Peyer's patch (tissue), 4 donors: ENCODE data around the gene ASL.
"Not testable (repeated sequence)": the region's sequence is repeated elsewhere in the genome, so short reads cannot be mapped to it uniquely, and the experiment has no call there.

Experiments
- POLR2A ChIP-seq, 2 donors: fragments of 450-650 bp; IDR thresholded peaks; one replicate each; pipeline ENCODE4 v1.5.1; 2017; ENCODE audit warnings: antibody characterized with exemption in 2 of 2, mild to moderate bottlenecking in 2 of 2, moderate library complexity in 2 of 2
- TF ChIP-seq, protein P1 (sequence below), 6 experiments: fragments of 450-650 bp in 4 of 6; fragments of 200-600 bp in 2 of 6; sonication (generic) in 1 of 6; IDR thresholded peaks; one replicate each; pipeline ENCODE4 v1.5.1; 2017 to 2019; ENCODE audit warnings: antibody characterized with exemption in 6 of 6, mild to moderate bottlenecking in 3 of 6, moderate library complexity in 1 of 6

DNA sequence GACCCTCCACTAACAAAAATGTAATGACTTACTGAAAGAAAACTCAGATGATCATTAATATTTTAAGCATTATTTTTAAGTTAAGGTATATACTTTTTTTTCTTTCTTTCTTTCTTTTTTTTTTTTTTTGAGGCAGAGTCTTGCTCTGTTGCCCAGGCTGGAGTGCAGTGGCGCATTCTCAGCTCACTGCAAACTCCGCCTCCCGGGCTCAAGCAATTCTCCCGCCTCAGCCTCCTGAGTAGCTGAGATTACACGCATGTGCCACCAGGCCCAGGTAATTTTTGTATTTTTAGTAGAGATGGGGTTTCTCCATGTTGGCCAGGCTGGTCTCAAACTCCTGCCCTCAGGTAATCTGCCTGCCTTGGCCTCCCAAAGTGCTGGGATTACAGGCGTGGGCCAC lies 26.5 kb downstream of the ASL start:
- TF ChIP-seq, protein P1, sequence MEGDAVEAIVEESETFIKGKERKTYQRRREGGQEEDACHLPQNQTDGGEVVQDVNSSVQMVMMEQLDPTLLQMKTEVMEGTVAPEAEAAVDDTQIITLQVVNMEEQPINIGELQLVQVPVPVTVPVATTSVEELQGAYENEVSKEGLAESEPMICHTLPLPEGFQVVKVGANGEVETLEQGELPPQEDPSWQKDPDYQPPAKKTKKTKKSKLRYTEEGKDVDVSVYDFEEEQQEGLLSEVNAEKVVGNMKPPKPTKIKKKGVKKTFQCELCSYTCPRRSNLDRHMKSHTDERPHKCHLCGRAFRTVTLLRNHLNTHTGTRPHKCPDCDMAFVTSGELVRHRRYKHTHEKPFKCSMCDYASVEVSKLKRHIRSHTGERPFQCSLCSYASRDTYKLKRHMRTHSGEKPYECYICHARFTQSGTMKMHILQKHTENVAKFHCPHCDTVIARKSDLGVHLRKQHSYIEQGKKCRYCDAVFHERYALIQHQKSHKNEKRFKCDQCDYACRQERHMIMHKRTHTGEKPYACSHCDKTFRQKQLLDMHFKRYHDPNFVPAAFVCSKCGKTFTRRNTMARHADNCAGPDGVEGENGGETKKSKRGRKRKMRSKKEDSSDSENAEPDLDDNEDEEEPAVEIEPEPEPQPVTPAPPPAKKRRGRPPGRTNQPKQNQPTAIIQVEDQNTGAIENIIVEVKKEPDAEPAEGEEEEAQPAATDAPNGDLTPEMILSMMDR (IDR thresholded peaks at IDR 0.05): not testable (repeated sequence)
- TF ChIP-seq POLR2A (IDR thresholded peaks at IDR 0.05): not testable (repeated sequence)
